HCT116 (cell line): ENCODE data around the gene CNTN5. TPM values are rescaled to one million over a fixed set of nuclear protein-coding genes. Genes with fewer than 3 reads are reported as not detected.

Experiments used
- ATAC-seq: fragments of 200-7000 bp; cut with Tn5 transposase; 2 replicates; pipeline ENCODE4 v1.9.1; 2020; ENCODE audit warnings: mild to moderate bottlenecking, moderate library complexity
- BruUV-seq: library from RNA; stranded (reverse); fragments of 400-500 nt; replicated peaks from 2 replicates; lab custom pipeline; 2021; lab: Mats Ljungman, UMichigan
- CTCF ChIA-PET: fragments of 300-600 bp; sonication (Branson Sonifier 250); formaldehyde crosslinking; loops from one replicate; lab custom pipeline; 2021; ENCODE audit warnings: antibody characterized with exemption; lab: Charles Lee
- POLR2A ChIA-PET: fragments of 300-600, 350-600 bp; sonication (Branson Sonifier 250); formaldehyde crosslinking; loops from one replicate; lab custom pipeline; 2021; ENCODE audit warnings: antibody characterized with exemption; lab: Charles Lee
- RAD21 ChIA-PET, 2 experiments: fragments of 300-600 bp; sonication (Branson Sonifier 250); formaldehyde crosslinking; loops; one replicate each; lab custom pipeline; 2023; ENCODE audit warnings: low total read pairs in 2 of 2; ENCODE audit not compliant: uncharacterized antibody in 2 of 2, unreplicated experiment in 2 of 2, low non-redundant PET in 1 of 2; lab: Charles Lee
- DNase-seq: peaks from one replicate; pipeline ENCODE4 v3.0.0-alpha.2; 2010; ENCODE audit warnings: low read depth, low spot score
- H2AFZ ChIP-seq: fragments of 200-600 bp; shearing (Covaris generic), sonication (generic); 2 replicates; pipeline ENCODE4 v1.6.1; 2017; ENCODE audit warnings: low read depth, mixed run types, mixed read lengths, antibody characterized with exemption, low read length; ENCODE audit not compliant: poor library complexity, severe bottlenecking
- H3K27ac ChIP-seq: 2 replicates; pipeline ENCODE4 v1.5.1; 2012; ENCODE audit warnings: low read depth, low read length
- H3K27me3 ChIP-seq: fragments of 200-600 bp; sonication (generic); 2 replicates; pipeline ENCODE4 v1.6.1; 2016; ENCODE audit warnings: mixed run types, low read length, mixed read lengths; ENCODE audit not compliant: insufficient read depth
- H3K36me3 ChIP-seq, 2 experiments: fragments of 200-500 bp in 1 of 2; fragments of 200-600 bp in 1 of 2; sonication (Bioruptor generic) in 1 of 2; sonication (generic) in 1 of 2; 2 replicates each; pipeline versions ENCODE4 v1.5.1 to v1.6.1; 2014 to 2016; ENCODE audit warnings: low read length in 2 of 2, inconsistent platforms in 1 of 2, mixed read lengths in 1 of 2, mixed run types in 1 of 2; ENCODE audit not compliant: insufficient read depth in 2 of 2, control insufficient read depth in 1 of 2
- H3K4me1 ChIP-seq, 2 experiments: fragments of 200-600 bp in 1 of 2; sonication (generic) in 1 of 2; 2 replicates each; pipeline versions ENCODE4 v1.5.1 to v1.6.1; 2012 to 2017; ENCODE audit warnings: low read length in 2 of 2, inconsistent platforms in 1 of 2, mild to moderate bottlenecking in 1 of 2, mixed read lengths in 1 of 2, mixed run types in 1 of 2, moderate library complexity in 1 of 2; ENCODE audit not compliant: insufficient read depth in 2 of 2, control insufficient read depth in 1 of 2
- H3K4me2 ChIP-seq: fragments of 200-600 bp; sonication (generic); 2 replicates; pipeline ENCODE4 v1.6.1; 2017; ENCODE audit warnings: mixed run types, low read length, mixed read lengths
- H3K4me3 ChIP-seq, 2 experiments: fragments of 200-600 bp in 1 of 2; sonication (generic) in 1 of 2; replicated peaks in 1 of 2; 2 replicates each; pipeline ENCODE4 v1.5.1; 2011 to 2016; ENCODE audit warnings: low read length in 2 of 2, control low read depth in 1 of 2, low read depth in 1 of 2, mild to moderate bottlenecking in 1 of 2, mixed read lengths in 1 of 2, mixed run types in 1 of 2
- H3K79me2 ChIP-seq: fragments of 200-600 bp; sonication (generic); 2 replicates; pipeline ENCODE4 v1.6.1; 2017; ENCODE audit warnings: mild to moderate bottlenecking, mixed run types, low read length, moderate library complexity, mixed read lengths; ENCODE audit not compliant: insufficient read depth
- H3K9ac ChIP-seq: fragments of 200-600 bp; sonication (generic); 2 replicates; pipeline ENCODE4 v1.6.1; 2016; ENCODE audit warnings: low read length, mixed read lengths
- H3K9me2 ChIP-seq: fragments of 200-600 bp; sonication (generic), shearing (Covaris generic); 2 replicates; pipeline ENCODE4 v1.6.1; 2017; ENCODE audit warnings: mixed run types, mild to moderate bottlenecking, moderate library complexity; ENCODE audit not compliant: insufficient read depth
- H3K9me3 ChIP-seq, 2 experiments: fragments of 200-500 bp in 1 of 2; fragments of 200-600 bp in 1 of 2; sonication (Bioruptor generic) in 1 of 2; sonication (generic) in 1 of 2; 2 replicates each; pipeline ENCODE4 v1.6.1; 2014 to 2017; ENCODE audit warnings: low read length in 2 of 2, mixed read lengths in 2 of 2, inconsistent platforms in 1 of 2, low read depth in 1 of 2, mild to moderate bottlenecking in 1 of 2, mixed run types in 1 of 2, moderate library complexity in 1 of 2; ENCODE audit not compliant: control insufficient read depth in 1 of 2, insufficient read depth in 1 of 2
- H4K20me1 ChIP-seq: fragments of 200-600 bp; sonication (generic), shearing (Covaris generic); 2 replicates; pipeline ENCODE4 v1.6.1; 2017; ENCODE audit warnings: mixed run types, mild to moderate bottlenecking, moderate library complexity; ENCODE audit not compliant: insufficient read depth
- CTCF ChIP-seq, 3 experiments: fragments of 200-600 bp in 1 of 3; sonication (generic) in 1 of 3; IDR thresholded peaks in 2 of 3; conservative IDR thresholded peaks in 1 of 3; 2 replicates each; pipeline ENCODE4 v1.5.1; 2012 to 2017; ENCODE audit warnings: low read depth in 2 of 3, low read length in 2 of 3, antibody characterized with exemption in 1 of 3, borderline replicate concordance in 1 of 3, control low read depth in 1 of 3, mild to moderate bottlenecking in 1 of 3, mixed read lengths in 1 of 3, mixed run types in 1 of 3, moderate library complexity in 1 of 3; ENCODE audit not compliant: insufficient read depth in 1 of 3
- EZH2 ChIP-seq: fragments of 200-600 bp; sonication (generic); IDR thresholded peaks from 2 replicates; pipeline ENCODE4 v1.6.1; 2017; ENCODE audit warnings: antibody characterized with exemption, mixed run types
- FOSL1 ChIP-seq: IDR thresholded peaks from 2 replicates; pipeline ENCODE4 v1.6.1; 2012; ENCODE audit warnings: low read depth
- JUND ChIP-seq: IDR thresholded peaks from 2 replicates; pipeline ENCODE4 v1.6.1; 2012
- POLR2AphosphoS5 ChIP-seq: IDR thresholded peaks from 2 replicates; pipeline ENCODE4 v1.6.1; 2011; ENCODE audit warnings: mild to moderate bottlenecking, low read depth, low read length, moderate library complexity
- REST ChIP-seq: IDR thresholded peaks from 2 replicates; pipeline ENCODE4 v1.6.1; 2012; ENCODE audit warnings: low read depth
- SIN3A ChIP-seq: IDR thresholded peaks from 2 replicates; pipeline ENCODE4 v1.6.1; 2012; ENCODE audit warnings: low read depth
- SP1 ChIP-seq: IDR thresholded peaks from 2 replicates; pipeline ENCODE4 v1.6.1; 2012; ENCODE audit warnings: low read depth
- TCF7L2 ChIP-seq: IDR thresholded peaks from 2 replicates; pipeline ENCODE4 v1.7.0; 2011; ENCODE audit warnings: borderline replicate concordance, inconsistent platforms; ENCODE audit not compliant: insufficient read depth, insufficient read length; ENCODE audit errors: extremely low read depth
- intact Hi-C: fragments of 100-400 bp; cut with micrococcal nuclease; formaldehyde crosslinking; loops from 2 replicates; pipeline ENCODE4 v1.10.0; 2022
- total RNA-seq: library from RNA; stranded (reverse); gene quantifications from one replicate; pipeline ENCODE4 v1.2.1, GENCODE V29; 2021; ENCODE audit not compliant: unreplicated experiment

The CNTN5 gene
- total RNA-seq, 1 experiment from 2014 or later = not detected

- Histone ChIP-seq H3K4me1 (no peaks in the 10 kb centered on the region), H2AFZ (no peak overlapping the region), H3K27ac (no peak overlapping the region), H3K36me3 (no peaks in the 10 kb centered on the region), H3K4me2 (no peak overlapping the region), H3K79me2 (no peaks in the 10 kb centered on the region), H3K4me3 (no peak overlapping the region), H3K27me3 (no peaks in the 10 kb centered on the region)
- ChIA-PET CTCF (no interaction called here), POLR2A (no interaction called here)
- intact Hi-C loops = no loop called here
- BruUV-seq = no TSS peak
- ATAC-seq (no peak), DNase-seq (no peak)
- TF ChIP-seq SP1 (no peak), TCF7L2 (no peak), EZH2 (no peak), SIN3A (no peak), REST (no peak), JUND (no peak), POLR2AphosphoS5 (no peak)
- TF ChIP-seq, all 23 proteins: peak for 0
- RAD21 ChIA-PET = no interaction called here
- Histone ChIP-seq H4K20me1 (no peaks in the 10 kb centered on the region), H3K9ac (no peak overlapping the region), H3K9me2 (no peaks in the 10 kb centered on the region), H3K9me3 (peaks cover 4 to 10% of the 10 kb centered on the region in 2 experiments; a peak in 2 of 4 replicates)
Observed at GRCh38 chr11:99256614-99257013, 235.9 kb downstream of the CNTN5 start.

GRCh38 chr11:99257131-99257530 is 236.4 kb downstream of the CNTN5 start:
- RAD21 ChIA-PET = no interaction called here
- POLR2A ChIA-PET = no interaction called here
- no peak overlapping the region for H3K27ac ChIP-seq
- H3K27me3 ChIP-seq = no peaks in the 10 kb centered on the region
- intact Hi-C loops = no loop called here
- BruUV-seq = no TSS peak
- H3K79me2 ChIP-seq = no peaks in the 10 kb centered on the region
- no peaks in the 10 kb centered on the region for H3K9me2 ChIP-seq
- H3K36me3 ChIP-seq = no peaks in the 10 kb centered on the region
- no peak for TF ChIP-seq CTCF (IDR thresholded peaks at IDR 0.05 in 2 of 3, conservative IDR thresholded peaks at IDR 0.05 in 1 of 3; ENCODE audit: borderline replicate concordance in 1 of 3, insufficient read depth in 1 of 3, low read depth in 2 of 3, low read length in 2 of 3)
- TF ChIP-seq FOSL1 = no peak
- H3K4me3 ChIP-seq = no peak overlapping the region
- H3K9me3 ChIP-seq = peaks cover 4 to 14% of the 10 kb centered on the region in 2 experiments; a peak in 2 of 4 replicates
- ATAC-seq (no peak), DNase-seq (no peak)
- no peak overlapping the region for H3K4me2 ChIP-seq
- H4K20me1 ChIP-seq = no peaks in the 10 kb centered on the region
- H3K4me1 ChIP-seq = no peaks in the 10 kb centered on the region
- CTCF ChIA-PET = no interaction called here
- no peak overlapping the region for H2AFZ ChIP-seq
- no peak overlapping the region for H3K9ac ChIP-seq
